NT2/D1 (cell line): ENCODE data around the gene PRSS1.
"Not testable (repeated sequence)": the region's sequence is repeated elsewhere in the genome, so short reads cannot be mapped to it uniquely, and the experiment has no call there.

Source experiments
- YY1 ChIP-seq: IDR thresholded peaks from 2 replicates; pipeline ENCODE4 v1.6.1; 2011; ENCODE audit not compliant: insufficient read length, insufficient read depth
- ZNF274 ChIP-seq: IDR thresholded peaks from 2 replicates; pipeline ENCODE4 v1.6.1; 2011; ENCODE audit warnings: mild to moderate bottlenecking, low read depth, low read length

DNA sequence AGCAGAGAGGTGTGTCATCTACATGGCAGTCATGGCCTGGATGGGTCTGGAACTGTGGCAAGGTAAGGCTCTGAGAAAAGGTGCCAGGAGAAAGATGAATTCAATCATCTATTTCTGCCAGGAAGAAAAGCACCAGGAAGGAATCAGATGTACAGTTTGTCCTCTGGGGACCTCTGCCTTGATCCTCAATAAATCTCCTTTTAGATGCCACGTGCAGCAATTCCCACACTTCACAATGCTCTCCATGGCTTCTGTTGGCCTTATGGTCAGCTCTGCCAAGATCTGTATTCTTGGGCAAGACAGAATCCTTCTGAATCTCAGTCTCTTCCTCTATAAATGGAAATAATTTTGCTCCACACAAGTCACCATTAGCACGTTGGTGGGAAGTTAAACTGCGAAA lies 19.6 kb downstream of the PRSS1 start:
- TF ChIP-seq YY1, ZNF274: not testable (repeated sequence)
